Panc1 (cell line): ENCODE results near the gene CLP1. TPM values are rescaled to one million over a fixed set of nuclear protein-coding genes. Genes with fewer than 3 reads are reported as not detected.

Experiments used
- ATAC-seq: fragments of 200-7000 bp; cut with Tn5 transposase; 2 replicates; pipeline ENCODE4 v1.9.1; 2020; ENCODE audit warnings: mild to moderate bottlenecking, moderate library complexity
- BruUV-seq: library from RNA; stranded (reverse); fragments of 400-500 nt; replicated peaks from 2 replicates; lab custom pipeline; 2021; lab: Mats Ljungman, UMichigan
- CTCF ChIA-PET: fragments of 300-600 bp; sonication (Branson Sonifier 250); formaldehyde crosslinking; loops from one replicate; lab custom pipeline; 2022; ENCODE audit warnings: antibody characterized with exemption; lab: Charles Lee
- POLR2A ChIA-PET: fragments of 300-600 bp; sonication (Branson Sonifier 250); formaldehyde crosslinking; loops from one replicate; lab custom pipeline; 2022; ENCODE audit warnings: antibody characterized with exemption; lab: Charles Lee
- DNase-seq: peaks from one replicate; pipeline ENCODE4 v3.0.0-alpha.2; 2010; ENCODE audit warnings: low read depth, low spot score
- H3K27ac ChIP-seq: 2 replicates; pipeline ENCODE4 v1.5.1; 2011; ENCODE audit warnings: mild to moderate bottlenecking, low read length, inconsistent platforms
- H3K27me3 ChIP-seq: fragments of 200-500 bp; sonication (Bioruptor generic); 2 replicates; pipeline ENCODE4 v1.6.0; 2014; ENCODE audit warnings: low read length, inconsistent platforms; ENCODE audit not compliant: control insufficient read depth, insufficient read depth
- H3K36me3 ChIP-seq: fragments of 200-500 bp; sonication (Bioruptor generic); 2 replicates; pipeline ENCODE4 v1.5.1; 2014; ENCODE audit warnings: inconsistent platforms, mild to moderate bottlenecking, low read length, moderate library complexity; ENCODE audit not compliant: control insufficient read depth, insufficient read depth
- H3K4me1 ChIP-seq: 2 replicates; pipeline ENCODE4 v1.5.1; 2011; ENCODE audit warnings: inconsistent platforms, mild to moderate bottlenecking, low read length, moderate library complexity; ENCODE audit not compliant: control insufficient read depth, insufficient read depth
- H3K4me3 ChIP-seq, 2 experiments: 2 replicates each; pipeline ENCODE4 v1.5.1; 2011 to 2012; ENCODE audit warnings: low read depth in 2 of 2, low read length in 2 of 2, mild to moderate bottlenecking in 2 of 2, inconsistent platforms in 1 of 2, moderate library complexity in 1 of 2
- H3K9me3 ChIP-seq: fragments of 200-500 bp; sonication (Bioruptor generic); 2 replicates; pipeline ENCODE4 v1.5.1; 2014; ENCODE audit warnings: low read depth, mild to moderate bottlenecking, inconsistent platforms, low read length, moderate library complexity; ENCODE audit not compliant: control insufficient read depth, insufficient read depth
- CTCF ChIP-seq: fragments of 450-650 bp; IDR thresholded peaks from 2 replicates; pipeline ENCODE4 v1.5.1; 2017; ENCODE audit warnings: mild to moderate bottlenecking
- POLR2AphosphoS5 ChIP-seq: IDR thresholded peaks from 2 replicates; pipeline ENCODE4 v1.6.1; 2012; ENCODE audit warnings: mild to moderate bottlenecking, low read depth, low read length, moderate library complexity
- REST ChIP-seq, 2 experiments: IDR thresholded peaks; 2 replicates each; pipeline ENCODE4 v1.6.1; 2011 to 2012; ENCODE audit warnings: low read depth in 2 of 2, control low read depth in 1 of 2, low read length in 1 of 2, mild to moderate bottlenecking in 1 of 2, moderate library complexity in 1 of 2; ENCODE audit not compliant: insufficient read depth in 1 of 2
- SIN3A ChIP-seq: IDR thresholded peaks from 2 replicates; pipeline ENCODE4 v1.6.1; 2012; ENCODE audit warnings: low read depth, mild to moderate bottlenecking, low read length, moderate library complexity, borderline replicate concordance; ENCODE audit not compliant: insufficient read depth
- TCF7L2 ChIP-seq: IDR thresholded peaks from 2 replicates; pipeline ENCODE4 v1.6.1; 2011; ENCODE audit warnings: mild to moderate bottlenecking, low read depth, low read length, inconsistent platforms
- in situ Hi-C: cut with HindIII; loops from 2 replicates; pipeline ENCODE4 v1.10.0; 2016; ENCODE audit warnings: low sequenced_read_pairs, low pct_unique_long_range_greater_than_20kb
- intact Hi-C: fragments of 100-400 bp; cut with micrococcal nuclease; formaldehyde crosslinking; loops from one replicate; pipeline ENCODE4 v1.10.0; 2022; ENCODE audit not compliant: unreplicated experiment
- total RNA-seq: library from RNA; stranded (reverse); gene quantifications from one replicate; pipeline ENCODE4 v1.2.1, GENCODE V29; 2021; ENCODE audit not compliant: unreplicated experiment

Gene CLP1
- total RNA-seq, 1 experiment from 2014 or later: 17.7 TPM

- Histone ChIP-seq H3K36me3 (peaks cover 19% of the 10 kb centered on the region; the same call in 1 of the 2 replicates), H3K27ac (no peak overlapping the region), H3K27me3 (no peaks in the 10 kb centered on the region), H3K9me3 (no peaks in the 10 kb centered on the region), H3K4me1 (no peaks in the 10 kb centered on the region), H3K4me3 (no peak overlapping the region)
- intact Hi-C loops: no loop called here
- DNase-seq: no peak
- no peak for ATAC-seq
- no TSS peak for BruUV-seq
- in situ Hi-C loops: no loop called here
- POLR2A ChIA-PET: no interaction called here
- TF ChIP-seq TCF7L2 (no peak), REST (IDR thresholded peaks at IDR 0.05; ENCODE audit: insufficient read depth in 1 of 2, low read depth in 2 of 2, low read length in 1 of 2) (no peak), CTCF (no peak), SIN3A (no peak), POLR2AphosphoS5 (no peak)
- CTCF ChIA-PET: no interaction called here
These were observed 21.8 kb downstream of the CLP1 start for GRCh38 chr11:57679396-57679795.

- BruUV-seq: TSS peak; percentile 28
- no peak overlapping the region for H3K27ac ChIP-seq
- DNase-seq (no peak), ATAC-seq (no peak)
- in situ Hi-C loops (no loop called here), intact Hi-C loops (no loop called here)
- ChIA-PET CTCF (no interaction called here), POLR2A (no interaction called here)
- no peaks in the 10 kb centered on the region for H3K27me3 ChIP-seq
- H3K9me3 ChIP-seq: no peaks in the 10 kb centered on the region
- H3K4me3 ChIP-seq: no peak overlapping the region
- no peaks in the 10 kb centered on the region for H3K4me1 ChIP-seq
- peaks cover 16% of the 10 kb centered on the region for H3K36me3 ChIP-seq
- TF ChIP-seq SIN3A (no peak), TCF7L2 (no peak)
These were observed 23.0 kb downstream of the CLP1 start for GRCh38 chr11:57680552-57680874.

- no TSS peak for BruUV-seq
- POLR2A ChIA-PET: no interaction called here
These were observed 23.6 kb downstream of the CLP1 start for GRCh38 chr11:57681168-57681567.

More at GRCh38 chr11:57681168-57681567, 23.6 kb downstream of the CLP1 start:
- DNase-seq: no peak
- Histone ChIP-seq H3K4me3 (no peak overlapping the region), H3K36me3 (peaks cover 13% of the 10 kb centered on the region), H3K9me3 (no peaks in the 10 kb centered on the region), H3K4me1 (no peaks in the 10 kb centered on the region), H3K27me3 (no peaks in the 10 kb centered on the region), H3K27ac (no peak overlapping the region)
- no peak for ATAC-seq
- in situ Hi-C loops (no loop called here), intact Hi-C loops (no loop called here)
- TF ChIP-seq REST (IDR thresholded peaks at IDR 0.05; ENCODE audit: insufficient read depth in 1 of 2, low read depth in 2 of 2, low read length in 1 of 2) (no peak), POLR2AphosphoS5 (no peak), TCF7L2 (no peak), CTCF (no peak), SIN3A (no peak)
- CTCF ChIA-PET: no interaction called here
